Body of pancreas (tissue), 4 donors: ENCODE measurements around the gene BRAT1. TPM values are rescaled to one million over a fixed set of nuclear protein-coding genes. Genes with fewer than 3 reads are reported as not detected.
A peak's percentile ranks its signal among the peaks of the same experiment; 100 is the strongest.

Experiments
- ATAC-seq: fragments of 150-250 bp; one replicate; pipeline ENCODE4 v1.9.1; 2016
- DNase-seq, 4 donors: peaks; one replicate each; pipeline ENCODE4 v3.0.0-alpha.2; 2019
- H3K27ac ChIP-seq, 4 donors: fragments of 200-600 bp; sonication (generic); 1 replicate in 3 of 4; 2 replicates in 1 of 4; pipeline versions ENCODE4 v1.5.1 to v1.6.1; 2016 to 2019; ENCODE audit warnings: mild to moderate bottlenecking in 1 of 4, mixed read lengths in 1 of 4, moderate library complexity in 1 of 4
- H3K27me3 ChIP-seq, 2 donors: fragments of 200-600 bp; sonication (generic); one replicate each; pipeline ENCODE4 v1.6.0; 2016; ENCODE audit warnings: mild to moderate bottlenecking in 1 of 2
- H3K36me3 ChIP-seq, 2 donors: fragments of 200-600 bp; sonication (generic); replicated peaks in 1 of 2; 2 replicates each; pipeline ENCODE4 v1.5.1; 2016; ENCODE audit warnings: low read depth in 2 of 2; ENCODE audit not compliant: insufficient read depth in 1 of 2
- H3K4me1 ChIP-seq: fragments of 200-600 bp; sonication (generic); one replicate; pipeline ENCODE4 v1.6.0; 2016
- H3K4me3 ChIP-seq, 2 donors: fragments of 200-600 bp; sonication (generic); 1 replicate in 1 of 2; 2 replicates in 1 of 2; pipeline ENCODE4 v1.5.1; 2016 to 2019
- H3K9me3 ChIP-seq, 3 donors: fragments of 200-600 bp; sonication (generic); 1 replicate in 2 of 3; 2 replicates in 1 of 3; pipeline ENCODE4 v1.5.1; 2016
- POLR2A ChIP-seq, 3 donors: fragments of 450-650 bp; IDR thresholded peaks; one replicate each; pipeline ENCODE4 v1.6.1; 2016; ENCODE audit warnings: antibody characterized with exemption in 3 of 3, mild to moderate bottlenecking in 2 of 3
- WGBS, 2 donors: methylation state at CpG; one replicate each; pipeline ENCODE4 v1.1.5; 2017; 5-methylcytosine and 5-hydroxymethylcytosine counted together
- intact Hi-C: fragments of 100-400 bp; cut with DNase I; formaldehyde crosslinking; loops from one replicate; pipeline ENCODE4 v1.15.1; 2023
- total RNA-seq, 2 donors: library from RNA; depleted of rRNA; stranded (reverse); fragments of >200 nt; gene quantifications; one replicate each; pipeline ENCODE4 v1.1.0, GENCODE V29; 2016
- TF ChIP-seq, protein P1 (sequence below), 7 experiments: fragments of 450-650 bp in 4 of 7; fragments of 200-600 bp in 3 of 7; sonication (generic) in 3 of 7; IDR thresholded peaks; one replicate each; pipeline ENCODE4 v1.5.1; 2016 to 2019; ENCODE audit warnings: antibody characterized with exemption in 7 of 7

Gene BRAT1
- total RNA-seq, 2 donors from 2014 or later = 36.6 to 46.8 TPM

DNA sequence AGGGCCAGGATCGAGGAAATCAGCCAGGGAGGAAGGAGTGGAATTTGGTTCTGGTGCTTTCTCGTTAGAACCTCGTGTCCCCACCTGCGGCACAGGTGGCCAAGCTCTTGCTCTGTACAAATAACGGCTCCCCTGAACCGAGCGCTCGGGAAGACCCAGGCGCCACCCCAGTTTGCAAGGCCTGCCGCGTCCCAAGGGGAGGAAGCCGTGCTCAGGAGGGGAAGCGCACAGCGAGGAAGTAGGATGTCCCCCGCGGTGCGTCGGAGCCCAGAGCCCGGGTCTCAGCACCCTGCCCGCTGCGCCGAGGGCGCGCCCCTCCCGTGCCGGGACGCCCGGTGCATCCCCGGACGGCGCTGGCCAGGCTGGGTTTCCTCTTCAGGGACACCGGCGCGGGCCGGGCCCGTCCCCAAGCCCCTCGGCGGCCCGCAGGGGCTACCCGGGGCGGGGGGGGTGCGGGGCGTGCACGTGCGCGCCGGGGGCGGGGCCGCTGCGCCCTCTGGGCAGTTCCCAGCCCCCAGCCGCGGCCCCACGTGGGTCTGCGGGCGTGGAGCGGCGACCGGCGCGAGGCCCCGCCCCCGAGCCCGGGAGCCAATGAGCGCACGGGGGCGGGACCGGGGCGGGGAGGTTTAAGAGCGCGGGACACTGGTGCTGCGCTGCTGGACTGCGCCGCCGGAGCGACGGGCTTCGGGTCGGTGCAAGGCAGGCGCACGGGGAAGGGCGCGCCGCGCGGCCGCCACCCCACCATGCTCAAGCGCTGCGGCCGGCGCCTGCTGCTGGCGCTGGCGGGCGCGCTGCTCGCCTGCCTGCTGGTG lies 36.0 kb downstream of the BRAT1 start, which contains the start of gene LFNG:
Gene LFNG, plus strand, starts transcription at position 656 of the 812 bp plus-strand sequence. Its CDS starts 88 bp downstream, at position 744.
- H3K27me3 ChIP-seq = no peaks in the 10 kb centered on the region
- DNase-seq = peak; percentile 90 to 93 (median 92)
- peak within 1 kb of the TSS; percentile 44 to 68 for H3K4me3 ChIP-seq
- H3K36me3 ChIP-seq = no peaks in the 10 kb centered on the region
- TF ChIP-seq POLR2A (IDR thresholded peaks at IDR 0.05) = peak; percentile 81 to 100 (median 89)
- TF ChIP-seq, protein P1, sequence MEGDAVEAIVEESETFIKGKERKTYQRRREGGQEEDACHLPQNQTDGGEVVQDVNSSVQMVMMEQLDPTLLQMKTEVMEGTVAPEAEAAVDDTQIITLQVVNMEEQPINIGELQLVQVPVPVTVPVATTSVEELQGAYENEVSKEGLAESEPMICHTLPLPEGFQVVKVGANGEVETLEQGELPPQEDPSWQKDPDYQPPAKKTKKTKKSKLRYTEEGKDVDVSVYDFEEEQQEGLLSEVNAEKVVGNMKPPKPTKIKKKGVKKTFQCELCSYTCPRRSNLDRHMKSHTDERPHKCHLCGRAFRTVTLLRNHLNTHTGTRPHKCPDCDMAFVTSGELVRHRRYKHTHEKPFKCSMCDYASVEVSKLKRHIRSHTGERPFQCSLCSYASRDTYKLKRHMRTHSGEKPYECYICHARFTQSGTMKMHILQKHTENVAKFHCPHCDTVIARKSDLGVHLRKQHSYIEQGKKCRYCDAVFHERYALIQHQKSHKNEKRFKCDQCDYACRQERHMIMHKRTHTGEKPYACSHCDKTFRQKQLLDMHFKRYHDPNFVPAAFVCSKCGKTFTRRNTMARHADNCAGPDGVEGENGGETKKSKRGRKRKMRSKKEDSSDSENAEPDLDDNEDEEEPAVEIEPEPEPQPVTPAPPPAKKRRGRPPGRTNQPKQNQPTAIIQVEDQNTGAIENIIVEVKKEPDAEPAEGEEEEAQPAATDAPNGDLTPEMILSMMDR (IDR thresholded peaks at IDR 0.05) = no peak
- peak; percentile 66 for ATAC-seq
- no peaks in the 10 kb centered on the region for H3K9me3 ChIP-seq
- intact Hi-C loops = no loop called here
- WGBS, 2 donors = 0 to 1% methylated on average over 4 to 74 of the region's 95 CpGs
- peak within 1 kb of the TSS; percentile 89 to 98 (median 93) for H3K27ac ChIP-seq
- peaks cover 48% of the 10 kb centered on the region for H3K4me1 ChIP-seq

GRCh38 chr7:2518737-2519118 lies 36.6 kb downstream of the BRAT1 start:
- Histone ChIP-seq H3K36me3 (no peaks in the 10 kb centered on the region), H3K9me3 (no peaks in the 10 kb centered on the region), H3K27me3 (no peaks in the 10 kb centered on the region), H3K4me3 (no peak overlapping the region), H3K4me1 (peaks cover 42% of the 10 kb centered on the region), H3K27ac (peak overlapping the region in 2 of 4 donors; percentile 5 to 54)
- WGBS, 2 donors = 15% methylated on average over 41 of the region's 41 CpGs; no CpG with 5 or more reads in 1 of the 2 donors
- intact Hi-C loops = no loop called here
- DNase-seq (no peak), ATAC-seq (no peak)
- TF ChIP-seq POLR2A (IDR thresholded peaks at IDR 0.05) = no peak
- TF ChIP-seq, protein P1 (IDR thresholded peaks at IDR 0.05) = no peak

DNA sequence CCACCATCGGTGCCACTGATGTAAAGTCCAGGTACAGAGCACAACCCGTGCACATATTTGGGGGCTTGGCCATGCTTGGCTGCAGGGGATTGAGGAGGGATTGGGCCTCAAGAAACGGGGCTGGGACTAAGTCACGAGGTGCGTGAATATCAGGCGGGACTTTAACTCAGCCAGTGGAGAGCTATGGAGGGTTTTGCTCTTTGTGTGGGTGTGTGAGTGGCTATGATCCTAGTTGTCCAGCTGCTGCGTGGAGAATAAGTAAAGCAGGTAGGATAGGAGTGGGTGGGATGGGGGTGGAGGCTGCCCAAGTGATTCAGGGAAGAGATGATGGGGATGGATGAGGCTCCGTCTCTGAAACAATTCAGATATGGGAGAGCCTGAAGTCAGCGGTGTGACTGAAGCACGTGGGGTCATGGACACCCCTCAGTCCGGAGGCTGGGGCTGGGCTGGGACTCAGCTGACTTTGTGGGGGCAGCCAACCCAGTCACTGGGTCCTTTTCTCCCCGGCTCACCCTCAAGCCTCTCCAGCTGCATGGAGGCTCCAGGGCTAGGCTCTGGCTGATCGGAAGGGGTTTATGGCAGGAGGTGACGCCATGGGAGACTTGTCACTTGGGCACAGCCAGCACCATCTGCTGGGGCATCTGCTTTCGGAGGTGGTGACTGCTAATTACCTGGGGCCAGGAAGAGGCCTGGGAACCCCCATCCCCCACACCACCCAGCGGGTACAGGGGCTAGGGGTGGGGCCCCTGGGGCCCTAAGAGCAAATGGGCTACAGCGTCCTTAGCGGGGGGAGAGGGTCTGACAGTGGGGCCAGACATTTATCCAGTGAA lies 37.4 kb downstream of the BRAT1 start:
- intact Hi-C loops = no loop called here
- H3K27me3 ChIP-seq = no peaks in the 10 kb centered on the region
- WGBS, 2 donors = 72 to 76% methylated on average over 17 to 18 of the region's 18 CpGs
- no peaks in the 10 kb centered on the region for H3K36me3 ChIP-seq
- H3K27ac ChIP-seq = no peak overlapping the region
- H3K4me3 ChIP-seq = no peak overlapping the region
- ATAC-seq (no peak), DNase-seq (no peak)
- H3K9me3 ChIP-seq = no peaks in the 10 kb centered on the region
- peaks cover 34% of the 10 kb centered on the region for H3K4me1 ChIP-seq
- no peak for TF ChIP-seq POLR2A (IDR thresholded peaks at IDR 0.05)
- TF ChIP-seq, protein P1 (IDR thresholded peaks at IDR 0.05) = no peak

- no peak overlapping the region for H3K4me3 ChIP-seq
- no peaks in the 10 kb centered on the region for H3K27me3 ChIP-seq
- intact Hi-C loops = no loop called here
- no peaks in the 10 kb centered on the region for H3K36me3 ChIP-seq
- ATAC-seq = no peak
- peaks cover 31% of the 10 kb centered on the region for H3K4me1 ChIP-seq
- 80 to 83% methylated on average over 7 to 8 of the region's 8 CpGs for WGBS, 2 donors
- H3K27ac ChIP-seq = no peak overlapping the region
- TF ChIP-seq, protein P1 (IDR thresholded peaks at IDR 0.05) = no peak
- TF ChIP-seq POLR2A (IDR thresholded peaks at IDR 0.05) = no peak
- no peak for DNase-seq
- no peaks in the 10 kb centered on the region for H3K9me3 ChIP-seq
These were observed 38.3 kb downstream of the BRAT1 start for GRCh38 chr7:2517026-2517425.
